ENCODE data around the gene KSR2. TPM values are rescaled to one million over a fixed set of nuclear protein-coding genes. Genes with fewer than 3 reads are reported as not detected.

KSR2 gene
- total and polyA plus RNA-seq, 2 of the 13 experiments (the other 11 are each of a cell fraction or from before 2014, with no cell fraction given), result 0.02 TPM; not detected in 1

DNA sequence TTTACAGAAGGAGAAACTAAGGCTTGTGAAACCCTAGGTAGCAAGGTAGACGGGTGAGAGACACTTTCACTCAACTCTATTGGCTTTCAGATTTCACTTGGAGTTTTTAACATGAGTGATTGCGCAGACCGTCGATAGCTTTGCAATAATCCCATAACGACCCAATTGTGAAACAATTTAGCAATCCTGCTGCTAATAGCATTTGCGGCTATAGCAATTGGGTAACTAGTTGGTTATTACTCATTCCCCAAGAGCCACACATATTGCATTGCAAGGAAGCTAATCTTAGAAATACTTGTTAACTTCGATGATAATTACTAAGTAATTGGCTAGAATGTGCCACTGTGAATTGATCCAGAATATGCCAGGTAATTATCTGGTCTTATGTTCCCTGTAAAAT is 447.4 kb downstream of the KSR2 start (continued):
- TF ChIP-seq, protein P1, sequence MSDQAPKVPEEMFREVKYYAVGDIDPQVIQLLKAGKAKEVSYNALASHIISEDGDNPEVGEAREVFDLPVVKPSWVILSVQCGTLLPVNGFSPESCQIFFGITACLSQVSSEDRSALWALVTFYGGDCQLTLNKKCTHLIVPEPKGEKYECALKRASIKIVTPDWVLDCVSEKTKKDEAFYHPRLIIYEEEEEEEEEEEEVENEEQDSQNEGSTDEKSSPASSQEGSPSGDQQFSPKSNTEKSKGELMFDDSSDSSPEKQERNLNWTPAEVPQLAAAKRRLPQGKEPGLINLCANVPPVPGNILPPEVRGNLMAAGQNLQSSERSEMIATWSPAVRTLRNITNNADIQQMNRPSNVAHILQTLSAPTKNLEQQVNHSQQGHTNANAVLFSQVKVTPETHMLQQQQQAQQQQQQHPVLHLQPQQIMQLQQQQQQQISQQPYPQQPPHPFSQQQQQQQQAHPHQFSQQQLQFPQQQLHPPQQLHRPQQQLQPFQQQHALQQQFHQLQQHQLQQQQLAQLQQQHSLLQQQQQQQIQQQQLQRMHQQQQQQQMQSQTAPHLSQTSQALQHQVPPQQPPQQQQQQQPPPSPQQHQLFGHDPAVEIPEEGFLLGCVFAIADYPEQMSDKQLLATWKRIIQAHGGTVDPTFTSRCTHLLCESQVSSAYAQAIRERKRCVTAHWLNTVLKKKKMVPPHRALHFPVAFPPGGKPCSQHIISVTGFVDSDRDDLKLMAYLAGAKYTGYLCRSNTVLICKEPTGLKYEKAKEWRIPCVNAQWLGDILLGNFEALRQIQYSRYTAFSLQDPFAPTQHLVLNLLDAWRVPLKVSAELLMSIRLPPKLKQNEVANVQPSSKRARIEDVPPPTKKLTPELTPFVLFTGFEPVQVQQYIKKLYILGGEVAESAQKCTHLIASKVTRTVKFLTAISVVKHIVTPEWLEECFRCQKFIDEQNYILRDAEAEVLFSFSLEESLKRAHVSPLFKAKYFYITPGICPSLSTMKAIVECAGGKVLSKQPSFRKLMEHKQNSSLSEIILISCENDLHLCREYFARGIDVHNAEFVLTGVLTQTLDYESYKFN (CRISPR knock-in tag; conservative IDR thresholded peaks at IDR 0.05), result no peak
- TF ChIP-seq ZNF567 (CRISPR knock-in tag; IDR thresholded peaks at IDR 0.05; ENCODE audit: borderline replicate concordance) (no peak), ZFP90 (CRISPR knock-in tag; IDR thresholded peaks at IDR 0.05; ENCODE audit: borderline replicate concordance) (no peak), GATAD1 (CRISPR knock-in tag; IDR thresholded peaks at IDR 0.05) (no peak), IKZF4 (CRISPR knock-in tag; IDR thresholded peaks at IDR 0.05; ENCODE audit: borderline replicate concordance, low read depth, not compliant biosample characterization) (no peak), RFX3 (CRISPR knock-in tag; IDR thresholded peaks at IDR 0.05) (no peak), CCAR2 (optimal IDR thresholded peaks at IDR 0.05; ENCODE audit: low read depth, low read length) (no peak)

DNA sequence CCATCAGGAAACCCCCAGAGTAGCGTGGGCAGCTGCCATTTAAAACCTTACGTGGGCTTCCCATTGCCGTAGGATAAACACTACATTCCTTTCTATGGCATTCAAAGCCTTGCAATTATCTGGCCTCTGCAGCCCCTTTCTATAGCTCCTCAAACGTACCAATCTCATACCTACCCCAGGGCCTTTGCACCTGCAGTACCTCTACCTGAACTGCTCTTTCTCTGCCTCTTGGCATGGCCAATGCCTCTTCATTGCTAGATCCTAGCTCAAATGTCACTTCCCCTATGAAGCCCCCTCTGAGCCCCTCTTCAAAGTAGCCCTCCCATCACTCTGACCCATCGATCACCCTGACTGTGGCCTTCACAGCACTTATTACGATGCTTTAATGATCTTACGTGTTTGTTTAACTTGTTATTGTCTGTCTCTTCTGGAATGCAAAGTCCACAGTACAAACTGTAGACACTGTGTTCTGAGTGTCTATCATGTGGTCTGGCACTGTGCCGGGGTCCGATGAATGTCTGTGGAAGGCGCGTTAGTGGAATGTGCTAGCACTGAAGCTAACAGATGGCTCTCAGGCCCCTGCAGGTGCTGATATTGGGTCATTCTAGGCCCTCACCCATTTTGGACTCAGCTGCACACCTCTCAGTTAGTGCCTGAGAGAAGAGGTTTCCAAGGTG is 450.1 kb downstream of the KSR2 start:
- Histone ChIP-seq H3K9me3 (ENCODE audit: low read length) (no peaks in the 10 kb centered on the region), H3K4me1 (ENCODE audit: insufficient read depth, low read length) (peaks cover 17% of the 10 kb centered on the region), H2AFZ (ENCODE audit: low read length) (no peak overlapping the region), H3K9ac (ENCODE audit: insufficient read depth, low read depth, low read length) (no peak overlapping the region), H3K27me3 (ENCODE audit: control insufficient read depth in 1 of 2, insufficient read depth in 2 of 2, low read length in 2 of 2) (peaks cover 0 to 6% of the 10 kb centered on the region in 2 experiments; a peak in 1 of 5 replicates), H3K4me3 (replicated peaks in 1 of 3; ENCODE audit: insufficient read depth in 1 of 3, low read depth in 2 of 3, low read length in 3 of 3) (no peak overlapping the region), H3K79me2 (ENCODE audit: insufficient read depth, low read length) (no peaks in the 10 kb centered on the region), H3K36me3 (replicated peaks in 1 of 2; ENCODE audit: control insufficient read depth in 1 of 2, insufficient read depth in 2 of 2, low read length in 2 of 2) (no peaks in the 10 kb centered on the region), H3K4me2 (ENCODE audit: low read depth, low read length) (0 out of 2 replicates have a peak overlapping the region, but pooled peaks have one; percentile 23), H3K27ac (ENCODE audit: extremely low read length, insufficient read depth, low read length) (no peak overlapping the region), H4K20me1 (ENCODE audit: insufficient read depth, low read length) (no peaks in the 10 kb centered on the region)
- peak; percentile 92 for ATAC-seq
- WGBS (ENCODE audit: low lambda C conversion rate), result 11% methylated on average over 11 of the region's 11 CpGs
- no TSS peak for BruUV-seq (replicated peaks)
- peak; percentile 88 for DNase-seq (ENCODE audit: low spot score)
- ChIA-PET CTCF (ENCODE audit: low intra/inter-chr PET ratio, low total read pairs) (no interaction called here), POLR2A (no interaction called here)
- FAIRE-seq, result peak; percentile 44
- in situ Hi-C loops (cut with HindIII; ENCODE audit: extremely low pct_ligation_motif_present, low pct_unique_long_range_greater_than_20kb) (no loop called here), intact Hi-C loops (cut with micrococcal nuclease; ENCODE audit: unreplicated experiment) (no loop called here)
- TF ChIP-seq ZNF234 (CRISPR knock-in tag; conservative IDR thresholded peaks at IDR 0.05), result no peak
- no peak for TF ChIP-seq ZNF510 (CRISPR knock-in tag; IDR thresholded peaks at IDR 0.05; ENCODE audit: low read depth)
- no peak for TF ChIP-seq KLF9 (CRISPR knock-in tag; IDR thresholded peaks at IDR 0.05; ENCODE audit: low read depth)
- peak; percentile 80 for TF ChIP-seq GATAD2A (CRISPR knock-in tag; IDR thresholded peaks at IDR 0.05)
- no peak for TF ChIP-seq REL (CRISPR knock-in tag; conservative IDR thresholded peaks at IDR 0.05)
- TF ChIP-seq, protein P2, sequence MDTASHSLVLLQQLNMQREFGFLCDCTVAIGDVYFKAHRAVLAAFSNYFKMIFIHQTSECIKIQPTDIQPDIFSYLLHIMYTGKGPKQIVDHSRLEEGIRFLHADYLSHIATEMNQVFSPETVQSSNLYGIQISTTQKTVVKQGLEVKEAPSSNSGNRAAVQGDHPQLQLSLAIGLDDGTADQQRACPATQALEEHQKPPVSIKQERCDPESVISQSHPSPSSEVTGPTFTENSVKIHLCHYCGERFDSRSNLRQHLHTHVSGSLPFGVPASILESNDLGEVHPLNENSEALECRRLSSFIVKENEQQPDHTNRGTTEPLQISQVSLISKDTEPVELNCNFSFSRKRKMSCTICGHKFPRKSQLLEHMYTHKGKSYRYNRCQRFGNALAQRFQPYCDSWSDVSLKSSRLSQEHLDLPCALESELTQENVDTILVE (CRISPR knock-in tag; IDR thresholded peaks at IDR 0.05), result no peak
- TF ChIP-seq, protein P3, sequence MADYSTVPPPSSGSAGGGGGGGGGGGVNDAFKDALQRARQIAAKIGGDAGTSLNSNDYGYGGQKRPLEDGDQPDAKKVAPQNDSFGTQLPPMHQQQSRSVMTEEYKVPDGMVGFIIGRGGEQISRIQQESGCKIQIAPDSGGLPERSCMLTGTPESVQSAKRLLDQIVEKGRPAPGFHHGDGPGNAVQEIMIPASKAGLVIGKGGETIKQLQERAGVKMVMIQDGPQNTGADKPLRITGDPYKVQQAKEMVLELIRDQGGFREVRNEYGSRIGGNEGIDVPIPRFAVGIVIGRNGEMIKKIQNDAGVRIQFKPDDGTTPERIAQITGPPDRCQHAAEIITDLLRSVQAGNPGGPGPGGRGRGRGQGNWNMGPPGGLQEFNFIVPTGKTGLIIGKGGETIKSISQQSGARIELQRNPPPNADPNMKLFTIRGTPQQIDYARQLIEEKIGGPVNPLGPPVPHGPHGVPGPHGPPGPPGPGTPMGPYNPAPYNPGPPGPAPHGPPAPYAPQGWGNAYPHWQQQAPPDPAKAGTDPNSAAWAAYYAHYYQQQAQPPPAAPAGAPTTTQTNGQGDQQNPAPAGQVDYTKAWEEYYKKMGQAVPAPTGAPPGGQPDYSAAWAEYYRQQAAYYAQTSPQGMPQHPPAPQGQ (CRISPR knock-in tag; IDR thresholded peaks at IDR 0.05; ENCODE audit: borderline replicate concordance), result no peak
- TF ChIP-seq ZFP36L1 (CRISPR knock-in tag; IDR thresholded peaks at IDR 0.05), result no peak
- TF ChIP-seq NR2F6 (IDR thresholded peaks at IDR 0.05), result no peak; the same call in 1 of the 2 replicates
- TF ChIP-seq NR2F6 (CRISPR knock-in tag; IDR thresholded peaks at IDR 0.05), result 0 out of 2 replicates have a peak, but pooled peaks have one; percentile 42

Data from HepG2 (cell line).